MG63 (cell line): ENCODE results near the gene TRIML2. TPM values are rescaled to one million over a fixed set of nuclear protein-coding genes. Genes with fewer than 3 reads are reported as not detected.

Experiments
- DNase-seq: peaks from one replicate; pipeline ENCODE4 v3.0.0-alpha.2; 2020
- H3K27me3 ChIP-seq: fragments of 250-450 bp; sonication (Bioruptor Pico); 2 replicates; pipeline ENCODE4 v1.5.1; 2020; ENCODE audit warnings: mild to moderate bottlenecking, moderate library complexity
- H3K36me3 ChIP-seq: fragments of 250-450 bp; sonication (Bioruptor Pico); 2 replicates; pipeline ENCODE4 v1.5.1; 2020; ENCODE audit warnings: mild to moderate bottlenecking, moderate library complexity
- H3K4me3 ChIP-seq: fragments of 250-450 bp; sonication (Bioruptor Pico); 2 replicates; pipeline ENCODE4 v1.5.1; 2020; ENCODE audit warnings: mild to moderate bottlenecking, moderate library complexity
- H3K9me3 ChIP-seq: fragments of 250-450 bp; sonication (Bioruptor Pico); 2 replicates; pipeline ENCODE4 v1.5.1; 2020; ENCODE audit warnings: mild to moderate bottlenecking, moderate library complexity
- total RNA-seq: library from RNA; depleted of rRNA; stranded (reverse); fragments of >200 nt; shearing (Covaris generic); gene quantifications from 2 replicates; pipeline ENCODE4 v1.2.3, GENCODE V29; 2014; ENCODE audit warnings: low replicate concordance; rRNA removed

Gene TRIML2
- total RNA-seq, 1 experiment from 2014 or later = not detected

- H3K9me3 ChIP-seq = no peaks in the 10 kb centered on the region
- H3K27me3 ChIP-seq = no peaks in the 10 kb centered on the region
- H3K36me3 ChIP-seq = no peaks in the 10 kb centered on the region
- no peak for DNase-seq
- no peak overlapping the region for H3K4me3 ChIP-seq
Observed at GRCh38 chr4:188041721-188042120, 67.7 kb downstream of the TRIML2 start.

Other genes starting within 250 kb of the TRIML2 start
- gene ZFP42, start 113.8 kb downstream of the TRIML2 start, total RNA-seq = not detected in 2 replicates
- gene TRIML1, start 29.8 kb upstream of the TRIML2 start, total RNA-seq = not detected in 2 replicates